ENCODE measurements around the gene ASIC4. TPM values are rescaled to one million over a fixed set of nuclear protein-coding genes. Genes with fewer than 3 reads are reported as not detected.

Gene ASIC4
- total and polyA plus RNA-seq, 2 of the 4 experiments (the other 2 are of a cell fraction): 0.10 TPM; not detected in 1

DNA sequence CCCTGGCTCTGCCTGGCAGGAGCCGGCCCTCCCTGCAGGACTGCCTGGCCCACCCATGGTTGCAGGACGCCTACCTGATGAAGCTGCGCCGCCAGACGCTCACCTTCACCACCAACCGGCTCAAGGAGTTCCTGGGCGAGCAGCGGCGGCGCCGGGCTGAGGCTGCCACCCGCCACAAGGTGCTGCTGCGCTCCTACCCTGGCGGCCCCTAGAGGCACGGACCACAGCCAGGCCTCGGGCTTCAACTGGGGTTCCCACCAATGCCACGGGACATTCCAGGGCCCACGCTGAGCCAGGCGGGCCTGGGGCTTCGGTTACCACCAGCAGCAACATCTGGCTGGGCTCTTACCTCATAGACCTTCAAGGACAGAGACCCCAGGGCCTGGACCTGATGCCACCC, 21.7 kb upstream of the ASIC4 start:
- dilution Hi-C loops (cut with HindIII; ENCODE audit: low sequenced_read_pairs, unreplicated experiment): no loop called here
- Histone ChIP-seq H4K20me1 (ENCODE audit: insufficient read depth, low read length) (no peaks in the 10 kb centered on the region), H3K14ac (replicated peaks; ENCODE audit: low read depth, low read length) (no peak overlapping the region), H2BK15ac (ENCODE audit: low read depth, low read length) (no peak overlapping the region), H3K79me1 (ENCODE audit: low read depth in 1 of 2, low read length in 2 of 2) (no peaks in the 10 kb centered on the region), H3K56ac (ENCODE audit: extremely low read depth, insufficient read depth, low read length) (no peak overlapping the region), H3K4me2 (ENCODE audit: low read depth, low read length) (no peak overlapping the region), H2BK120ac (ENCODE audit: low read depth, low read length) (no peak overlapping the region), H3K9me3 (ENCODE audit: control insufficient read depth, insufficient read depth, low read length) (no peaks in the 10 kb centered on the region), H2AK5ac (ENCODE audit: low read depth, low read length) (no peak overlapping the region), H4K5ac (ENCODE audit: low read depth, low read length) (no peak overlapping the region), H3K4me1 (ENCODE audit: control insufficient read depth, insufficient read depth, low read length) (peaks cover 6% of the 10 kb centered on the region), H3K18ac (ENCODE audit: low read depth, low read length) (no peak overlapping the region), H2AFZ (replicated peaks; ENCODE audit: low read length, poor library complexity) (no peak overlapping the region), H3K27me3 (ENCODE audit: control insufficient read depth, insufficient read depth, low read length) (no peaks in the 10 kb centered on the region; the same call in 1 of the 2 replicates), H3K9ac (ENCODE audit: low read depth, low read length) (no peak overlapping the region), H2BK20ac (ENCODE audit: low read depth, low read length) (no peak overlapping the region), H4K91ac (ENCODE audit: insufficient read depth, low read depth, low read length) (no peak overlapping the region), H3K4me3 (ENCODE audit: insufficient read depth, low read depth, low read length) (no peak overlapping the region), H3K9me1 (ENCODE audit: insufficient read depth, low read length) (no peaks in the 10 kb centered on the region), H3K36me3 (ENCODE audit: control insufficient read depth, insufficient read depth, low read length) (peaks cover 32% of the 10 kb centered on the region; the same call in 1 of the 2 replicates), H2AK9ac (replicated peaks; ENCODE audit: low read depth, low read length, poor library complexity) (no peak overlapping the region), H2BK5ac (ENCODE audit: low read depth, low read length, poor library complexity, severe bottlenecking) (no peak overlapping the region), H3K4ac (ENCODE audit: low read depth, low read length) (no peak overlapping the region), H3K27ac (ENCODE audit: insufficient read depth, low read length) (no peak overlapping the region), H3K23ac (ENCODE audit: low read depth, low read length) (no peak overlapping the region), H4K8ac (ENCODE audit: low read depth in 2 of 2, low read length in 2 of 2) (no peak overlapping the region)
- no peak for TF ChIP-seq RFX5 (IDR thresholded peaks at IDR 0.05; ENCODE audit: low read depth, low read length)
- ChIA-PET POLR2A (ENCODE audit: unreplicated experiment) (no interaction called here), CTCF (no interaction called here)
- 84% methylated on average over 14 of the region's 20 CpGs; no CpG with 5 or more reads in 1 of the 2 experiments for WGBS, 2 experiments (ENCODE audit: extremely low coverage in 2 of 2, insufficient read length in 1 of 2)
- ATAC-seq (ENCODE audit: low read depth) (no peak), DNase-seq (no peak)
- intact Hi-C loops (cut with micrococcal nuclease): no loop called here
- in situ Hi-C loops (cut with MboI; ENCODE audit: low sequenced_read_pairs): no loop called here
- BruUV-seq (replicated peaks): no TSS peak
